Measurements from ENCODE around the gene TBP. TPM values are rescaled to one million over a fixed set of nuclear protein-coding genes. Genes with fewer than 3 reads are reported as not detected.

Gene TBP
- 14.6 to 17.0 TPM (median 15.7 TPM) in 5 replicates for total RNA-seq (2022; extraction: Qiagen RNA extraction)

DNA sequence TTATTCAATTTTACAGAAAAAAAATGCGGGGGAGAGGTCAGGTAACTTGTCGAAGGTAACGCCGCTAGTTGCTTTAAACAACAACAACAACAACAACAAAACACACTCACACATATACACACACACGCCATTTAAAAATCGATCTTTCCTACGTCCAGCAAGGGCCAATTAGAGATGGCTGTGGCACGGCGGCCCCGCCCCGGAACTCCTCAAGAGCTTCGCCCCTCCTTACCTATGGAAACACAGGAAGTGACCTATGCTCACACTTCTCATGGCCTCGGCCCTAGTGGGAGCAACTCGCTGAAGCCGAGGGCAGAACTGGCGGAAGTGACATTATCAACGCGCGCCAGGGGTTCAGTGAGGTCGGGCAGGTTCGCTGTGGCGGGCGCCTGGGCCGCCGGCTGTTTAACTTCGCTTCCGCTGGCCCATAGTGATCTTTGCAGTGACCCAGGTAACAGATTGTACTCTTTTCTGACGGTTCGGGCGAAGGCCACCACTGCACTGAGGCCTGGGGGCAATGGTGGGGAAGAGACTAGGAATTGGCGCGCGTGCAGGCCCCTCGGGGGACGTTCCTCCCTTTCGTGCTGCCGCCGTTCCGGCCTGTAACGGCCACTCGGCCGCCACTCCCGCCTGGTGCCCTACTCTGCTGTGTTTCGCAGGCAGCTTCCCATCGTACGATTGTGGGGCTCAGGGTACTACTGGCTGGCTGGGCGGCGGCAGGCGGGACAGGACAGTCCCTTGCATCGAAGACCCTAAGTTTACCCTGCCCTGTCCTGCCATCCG lies at the start of gene TBP:
TBP (plus strand) TSS at position 357 of the 783 bp plus-strand sequence. CDS start 2,661 bp downstream, outside the sequence.

DNA sequence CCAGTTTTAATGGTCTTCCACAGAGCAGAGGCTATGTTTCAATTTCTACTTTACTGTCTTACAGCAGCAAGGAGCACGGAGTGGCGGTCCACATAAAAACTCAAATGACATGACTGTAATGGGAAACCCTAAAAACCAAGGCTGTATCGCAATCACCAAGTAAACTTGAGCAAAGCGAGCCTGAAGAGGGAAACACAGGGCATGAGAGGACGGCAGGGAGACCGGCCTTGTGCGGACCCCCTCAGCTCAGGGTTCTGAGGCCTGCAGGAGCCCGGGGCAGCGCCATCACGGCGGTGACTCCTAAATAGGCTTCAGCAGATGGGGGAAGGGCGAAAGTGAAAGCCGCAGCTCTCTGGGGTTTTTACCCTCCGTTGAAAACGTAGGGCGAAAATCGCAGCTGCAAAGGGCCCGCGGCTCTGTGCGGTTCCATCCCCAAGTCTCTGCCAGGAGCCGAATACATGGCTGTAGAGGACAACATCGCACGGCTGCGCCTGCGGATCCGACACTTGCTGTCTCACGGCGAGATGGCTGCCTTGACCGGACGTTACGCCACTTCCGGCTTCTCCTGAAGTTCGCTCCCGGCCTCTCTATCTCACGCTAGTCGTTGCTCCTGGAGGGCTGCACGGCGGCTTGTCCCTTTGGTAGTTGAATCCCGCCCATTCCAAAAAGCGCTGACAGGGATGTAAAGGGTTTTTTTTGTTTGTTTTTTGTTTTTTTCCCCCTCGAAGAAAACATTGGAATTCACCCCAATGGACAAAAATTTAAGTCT lies 1.2 kb upstream of the TBP start, which contains the start of gene PSMB1:
PSMB1 (minus strand) TSS at position 543 of the 769 bp plus-strand sequence; CDS start at position 478, 65 bp downstream.

DNA sequence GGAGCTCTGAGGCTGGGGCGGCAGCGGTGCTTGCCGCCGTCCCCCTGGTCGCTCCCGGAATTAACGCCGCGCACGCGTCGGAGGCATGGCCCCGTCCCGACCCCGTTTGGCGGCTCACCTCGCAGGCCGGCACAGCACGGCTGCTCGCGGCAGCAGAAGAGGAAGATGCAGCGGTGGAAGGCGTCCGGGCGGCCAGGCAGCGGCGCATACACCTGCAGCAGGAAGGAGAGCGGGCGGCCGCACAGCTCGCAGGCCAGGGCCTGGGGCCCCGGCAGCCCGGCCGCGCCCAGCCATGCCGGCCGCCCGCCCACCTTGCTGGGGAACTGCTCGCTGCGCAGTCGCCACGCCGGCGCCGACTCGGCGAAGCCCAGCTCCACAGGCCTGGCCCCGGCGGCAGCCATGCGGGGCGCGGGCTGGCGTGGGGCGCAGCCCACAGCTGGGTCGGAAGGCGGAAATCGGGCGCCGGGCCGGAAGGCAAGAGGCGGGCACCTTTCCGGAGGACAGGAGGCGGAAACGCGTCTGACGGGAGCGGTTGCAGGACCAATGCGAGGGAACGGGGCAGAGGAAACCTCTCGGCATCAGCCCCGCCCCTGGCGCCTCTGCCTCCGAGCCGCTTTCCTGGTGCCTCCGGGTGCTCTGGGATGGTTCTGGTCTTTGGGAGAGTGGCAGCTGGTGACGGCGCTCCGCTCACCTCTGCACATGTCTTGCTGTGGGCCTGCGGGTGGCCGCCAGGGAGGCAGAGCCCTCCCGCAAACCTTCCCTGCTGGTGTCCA lies 30.2 kb downstream of the TBP start, which contains the start of gene PDCD2:
PDCD2 (minus strand) TSS at position 457 of the 773 bp plus-strand sequence; CDS start at position 401, 56 bp downstream.

Other genes starting within 250 kb of the TBP start
- 8.6 to 10.7 TPM (median 10.0 TPM) in 5 replicates for gene FAM120B, start 247.6 kb upstream of the TBP start, total RNA-seq (2022; extraction: Qiagen RNA extraction)
- gene PSMB1, start 1.1 kb upstream of the TBP start, total RNA-seq (2022; extraction: Qiagen RNA extraction): 230 to 263 TPM (median 241 TPM) in 5 replicates
- 48.1 to 54.7 TPM (median 51.4 TPM) in 5 replicates for gene PDCD2, start 30.3 kb downstream of the TBP start, total RNA-seq (2022; extraction: Qiagen RNA extraction)

Measured in A549 treated with CORT108297 at 1 μM for 4 hours (cell line).